Keratinocyte (primary cell): ENCODE measurements around the gene RPS25.

Source experiments
- CTCF ChIP-seq, 3 experiments: IDR thresholded peaks in 1 of 3; conservative IDR thresholded peaks in 1 of 3; optimal IDR thresholded peaks in 1 of 3; 2 replicates in 2 of 3; 3 replicates in 1 of 3; pipeline versions ENCODE3 to v1.5.1; 2011; ENCODE audit warnings: low read length in 3 of 3, mild to moderate bottlenecking in 3 of 3, moderate library complexity in 2 of 3, control low read depth in 1 of 3, inconsistent platforms in 1 of 3; ENCODE audit not compliant: insufficient read depth in 2 of 3; ENCODE audit errors: extremely low read depth in 1 of 3
- EZH2 ChIP-seq: IDR thresholded peaks from one replicate; pipeline ENCODE4 v1.6.1; 2012; ENCODE audit warnings: inconsistent platforms, mild to moderate bottlenecking, low read length, moderate library complexity

- TF ChIP-seq CTCF (optimal IDR thresholded peaks at IDR 0.05 in 1 of 3, IDR thresholded peaks at IDR 0.05 in 1 of 3, conservative IDR thresholded peaks at IDR 0.05 in 1 of 3; ENCODE audit: extremely low read depth in 1 of 3, insufficient read depth in 2 of 3, low read length in 3 of 3) (no peak), EZH2 (no peak)
Observed at GRCh38 chr11:119034813-119035212, 16.7 kb upstream of the RPS25 start.
